Activated CD8-positive, alpha-beta memory T cell treated with anti-CD3 and anti-CD28 coated beads for 36 hours (primary cell): ENCODE data around the gene ROR2. TPM values are rescaled to one million over a fixed set of nuclear protein-coding genes. Genes with fewer than 3 reads are reported as not detected.
"Not testable (repeated sequence)": the region's sequence is repeated elsewhere in the genome, so short reads cannot be mapped to it uniquely, and the experiment has no call there.

Source experiments
- CTCF ChIA-PET: fragments of 350-600 bp; sonication (Branson Sonifier 250); formaldehyde crosslinking; loops from one replicate; lab custom pipeline; 2021; ENCODE audit warnings: antibody characterized with exemption; lab: Charles Lee
- POLR2A ChIA-PET: fragments of 350-600 bp; sonication (Branson Sonifier 250); formaldehyde crosslinking; loops from one replicate; lab custom pipeline; 2021; ENCODE audit warnings: antibody characterized with exemption; lab: Charles Lee
- total RNA-seq, 2 experiments: library from RNA; stranded (reverse); gene quantifications; one replicate each; pipeline ENCODE4 v1.2.3, GENCODE V29; 2021

The ROR2 gene
- total RNA-seq, 2 experiments from 2014 or later: not detected

- CTCF ChIA-PET: no interaction called here
- POLR2A ChIA-PET: no interaction called here
Measured at GRCh38 chr9:91657501-91657900, 292.5 kb downstream of the ROR2 start.

- CTCF ChIA-PET: no interaction called here
- POLR2A ChIA-PET: no interaction called here
Measured at GRCh38 chr9:91655658-91656057, 294.4 kb downstream of the ROR2 start.

GRCh38 chr9:91655215-91655614 lies 294.8 kb downstream of the ROR2 start:
- ChIA-PET POLR2A (no interaction called here), CTCF (no interaction called here)

DNA sequence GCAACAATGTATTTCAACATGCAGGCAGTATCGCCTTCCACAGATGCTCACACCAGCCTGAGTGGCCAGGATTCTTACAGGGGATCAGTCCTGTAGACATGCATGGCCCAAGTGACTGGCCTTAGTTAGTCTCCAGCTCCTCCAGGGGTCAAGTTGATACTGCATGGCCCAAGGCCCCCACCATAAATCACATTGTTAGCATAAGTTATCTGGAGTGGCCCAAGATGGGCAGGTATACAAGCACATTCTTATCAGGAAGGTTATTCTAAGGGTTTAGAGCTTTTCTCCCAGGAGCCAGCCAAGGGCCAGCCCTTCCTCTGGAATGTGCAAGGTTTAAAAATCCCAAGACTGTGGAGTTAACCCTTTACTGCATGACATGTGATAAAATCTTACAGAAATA lies 295.5 kb downstream of the ROR2 start:
- CTCF ChIA-PET: no interaction called here
- POLR2A ChIA-PET: no interaction called here

- POLR2A ChIA-PET: no interaction called here
- CTCF ChIA-PET: no interaction called here
Measured at GRCh38 chr9:91647371-91647770, 302.7 kb downstream of the ROR2 start.

GRCh38 chr9:91646702-91647101 lies 303.3 kb downstream of the ROR2 start:
- CTCF ChIA-PET: no interaction called here
- POLR2A ChIA-PET: no interaction called here

- ChIA-PET CTCF (no interaction called here), POLR2A (no interaction called here)
Measured at GRCh38 chr9:91644433-91644832, 305.6 kb downstream of the ROR2 start.

DNA sequence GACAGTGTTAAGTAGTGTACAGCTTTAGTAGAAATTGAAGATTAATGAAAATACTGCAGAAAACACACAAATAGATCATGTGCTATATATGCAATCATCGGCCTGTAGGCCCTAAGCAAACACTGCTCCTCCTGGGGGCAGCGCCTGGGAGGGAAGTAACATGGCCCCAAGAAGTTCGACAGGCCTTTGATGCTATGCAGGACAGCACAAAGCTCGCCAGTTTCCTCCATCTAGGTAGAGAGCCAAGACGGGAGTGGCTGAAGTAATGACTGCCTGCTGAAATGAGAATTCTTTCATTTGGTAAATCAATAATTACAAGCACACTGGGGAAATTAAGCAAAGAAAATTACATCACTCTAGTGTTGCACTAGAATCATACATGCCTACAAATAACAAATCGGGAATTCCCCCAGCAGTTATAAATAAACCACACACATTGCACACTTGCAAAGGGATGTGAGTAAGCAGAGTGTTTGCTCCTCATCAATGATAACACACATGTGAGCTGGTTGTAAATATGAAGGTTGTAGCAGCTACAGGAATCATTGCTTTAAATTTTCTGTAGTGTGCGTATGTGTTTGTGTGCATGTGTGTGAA lies 306.4 kb downstream of the ROR2 start:
- CTCF ChIA-PET: no interaction called here
- POLR2A ChIA-PET: no interaction called here

DNA sequence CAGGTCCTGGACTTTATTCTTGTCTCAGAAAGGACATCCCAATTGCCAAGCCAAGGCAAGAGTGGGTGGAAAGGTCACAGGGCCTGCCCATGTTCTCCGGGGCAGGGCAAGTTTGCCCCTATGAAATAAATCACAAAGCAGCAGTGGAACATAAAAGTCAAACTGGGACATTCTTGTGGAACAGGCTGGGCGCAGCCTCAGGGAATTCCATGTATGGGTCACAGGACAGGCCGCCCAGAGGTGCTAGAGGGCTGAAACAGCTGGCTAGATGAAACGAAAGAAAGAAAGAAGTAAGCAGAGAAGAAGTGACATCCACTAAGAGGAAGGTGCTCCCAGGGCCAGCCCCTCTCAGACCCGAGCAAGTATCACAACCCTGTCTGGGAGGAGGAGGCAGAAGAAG lies 307.3 kb downstream of the ROR2 start:
- ChIA-PET CTCF (no interaction called here), POLR2A (no interaction called here)

DNA sequence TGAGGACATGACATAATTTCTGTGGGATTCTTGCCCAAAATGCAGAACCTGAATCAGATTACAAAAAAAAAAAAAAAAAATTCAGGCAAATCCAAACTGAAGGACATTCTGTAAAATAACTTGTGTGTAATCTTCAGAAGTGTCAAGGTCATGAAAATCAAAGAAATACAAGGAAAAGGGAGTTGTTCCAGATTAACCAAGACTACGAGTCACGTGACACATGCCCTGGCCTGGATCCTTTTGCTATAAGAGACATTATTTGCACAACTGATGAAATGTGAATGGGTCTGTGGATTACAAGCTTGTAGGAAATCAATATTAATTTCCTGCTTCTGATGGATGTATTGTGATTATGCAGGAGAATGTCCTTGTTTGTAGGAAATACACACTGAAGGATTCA lies 309.6 kb downstream of the ROR2 start:
- CTCF ChIA-PET: no interaction called here
- POLR2A ChIA-PET: no interaction called here

- ChIA-PET CTCF (no interaction called here), POLR2A (no interaction called here)
Measured at GRCh38 chr9:91639054-91639453, 311.0 kb downstream of the ROR2 start.

- CTCF ChIA-PET, POLR2A ChIA-PET: not testable (repeated sequence)
Measured at GRCh38 chr9:91634832-91635231, 315.2 kb downstream of the ROR2 start.

DNA sequence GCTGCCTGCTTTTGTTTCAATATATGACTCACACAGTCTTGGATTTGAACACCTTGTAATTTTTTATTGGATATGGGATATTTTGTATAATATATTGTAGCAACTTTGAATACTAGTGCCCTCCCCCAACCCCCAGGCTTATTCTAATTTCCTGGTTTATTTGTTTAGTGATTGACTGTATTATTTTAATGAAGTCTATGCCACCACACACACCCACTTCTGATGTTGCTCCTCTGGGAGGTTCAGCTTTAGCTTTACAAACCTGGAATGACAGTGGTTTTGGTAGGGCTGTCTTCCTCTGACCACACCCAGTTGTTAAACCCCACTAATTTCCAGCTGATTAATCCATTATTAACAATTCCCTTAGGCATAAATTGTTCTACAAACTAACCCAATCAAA lies 320.3 kb downstream of the ROR2 start:
- ChIA-PET CTCF (no interaction called here), POLR2A (no interaction called here)

DNA sequence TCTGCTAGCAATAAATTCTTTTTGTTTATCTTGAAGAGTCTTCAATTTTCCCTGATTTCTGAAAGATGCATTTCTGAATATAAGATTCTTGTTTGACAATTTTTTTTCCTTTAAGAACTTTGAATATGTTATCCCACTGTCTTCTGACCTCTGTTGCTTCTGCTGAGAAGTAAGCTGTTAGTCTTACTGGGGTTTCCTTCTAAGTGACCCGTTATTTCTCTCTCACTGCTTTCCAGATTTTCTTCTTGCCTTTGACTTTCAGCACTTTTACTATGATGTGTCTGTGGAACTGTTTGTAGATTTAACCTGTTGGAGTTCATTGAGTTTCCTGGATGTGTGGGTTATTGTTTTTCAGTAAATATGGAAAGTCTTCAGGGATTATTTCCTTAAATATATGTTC lies 321.1 kb downstream of the ROR2 start:
- CTCF ChIA-PET: no interaction called here
- POLR2A ChIA-PET: no interaction called here

DNA sequence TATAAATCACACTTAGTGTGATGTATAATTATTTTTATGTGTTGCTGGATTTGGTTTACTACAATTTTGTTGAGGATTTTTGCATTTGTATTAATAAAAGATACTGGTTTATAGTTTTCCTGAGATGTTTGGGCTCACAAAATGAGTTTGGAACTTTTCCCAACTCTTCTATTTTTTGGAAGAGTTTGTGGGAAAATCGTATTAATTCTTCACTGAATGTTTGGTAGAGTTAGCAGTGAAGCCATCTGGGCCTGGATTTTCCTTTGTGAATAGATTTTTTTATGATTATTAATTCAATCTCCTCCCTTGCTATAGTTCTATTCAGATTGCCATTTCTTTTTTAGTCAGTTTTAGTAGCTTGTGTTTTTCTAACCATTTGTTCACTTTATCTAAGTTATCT lies 324.7 kb downstream of the ROR2 start:
- POLR2A ChIA-PET: no interaction called here
- CTCF ChIA-PET: no interaction called here

DNA sequence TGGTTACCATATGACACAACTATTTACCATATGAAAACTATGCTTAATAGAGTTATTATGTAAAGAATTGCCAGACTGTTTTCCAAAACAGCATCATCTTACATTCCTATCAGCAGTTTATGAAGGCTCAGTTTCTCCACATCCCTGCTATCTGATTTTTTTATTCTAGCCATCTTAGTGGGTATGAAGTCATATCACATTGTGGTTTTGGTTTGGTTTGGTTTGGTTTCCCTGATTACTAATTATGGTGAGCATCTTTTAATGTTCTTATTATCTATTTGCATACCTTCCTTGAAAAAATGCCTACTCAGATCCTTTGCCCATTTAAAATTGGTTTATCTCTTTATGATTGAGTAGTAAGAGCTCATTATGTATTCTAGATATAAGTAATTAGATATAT lies 327.0 kb downstream of the ROR2 start:
- ChIA-PET CTCF (no interaction called here), POLR2A (no interaction called here)

DNA sequence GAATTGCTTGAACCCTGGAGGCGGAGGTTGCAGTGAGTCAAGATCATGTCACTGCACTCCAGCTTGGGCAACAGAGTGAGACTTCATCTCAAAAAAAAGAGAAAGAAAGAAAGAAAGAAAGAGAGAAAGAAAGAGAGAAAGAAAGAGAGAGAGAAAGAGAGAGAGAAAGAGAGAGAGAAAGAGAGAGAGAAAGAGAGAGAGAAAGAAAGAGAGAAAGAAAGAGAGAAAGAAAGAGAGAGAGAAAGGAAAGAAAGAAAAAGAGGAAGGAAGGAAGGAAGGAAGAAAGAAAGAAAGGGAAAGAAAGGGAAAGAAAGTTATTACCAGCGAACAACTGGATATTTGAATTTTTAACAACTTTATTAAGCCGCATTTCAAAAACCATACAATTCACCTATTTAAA lies 327.9 kb downstream of the ROR2 start:
- CTCF ChIA-PET, POLR2A ChIA-PET: not testable (repeated sequence)

DNA sequence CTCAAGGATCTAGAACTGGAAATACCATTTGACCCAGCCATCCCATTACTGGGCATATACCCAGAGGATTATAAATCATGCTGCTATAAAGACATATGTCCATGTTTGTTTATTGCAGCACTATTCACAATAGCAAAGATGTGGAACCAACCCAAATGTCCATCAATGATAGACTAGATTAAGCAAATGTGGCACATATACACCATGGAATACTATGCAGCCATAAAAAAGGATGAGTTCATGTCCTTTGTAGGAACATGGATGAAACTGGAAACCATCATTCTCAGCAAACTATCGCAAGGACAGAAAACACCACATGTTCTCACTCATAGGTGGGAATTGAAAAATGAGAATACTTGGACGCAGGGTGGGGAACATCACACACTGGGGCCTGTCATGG lies 336.0 kb downstream of the ROR2 start:
- POLR2A ChIA-PET, CTCF ChIA-PET: not testable (repeated sequence)

DNA sequence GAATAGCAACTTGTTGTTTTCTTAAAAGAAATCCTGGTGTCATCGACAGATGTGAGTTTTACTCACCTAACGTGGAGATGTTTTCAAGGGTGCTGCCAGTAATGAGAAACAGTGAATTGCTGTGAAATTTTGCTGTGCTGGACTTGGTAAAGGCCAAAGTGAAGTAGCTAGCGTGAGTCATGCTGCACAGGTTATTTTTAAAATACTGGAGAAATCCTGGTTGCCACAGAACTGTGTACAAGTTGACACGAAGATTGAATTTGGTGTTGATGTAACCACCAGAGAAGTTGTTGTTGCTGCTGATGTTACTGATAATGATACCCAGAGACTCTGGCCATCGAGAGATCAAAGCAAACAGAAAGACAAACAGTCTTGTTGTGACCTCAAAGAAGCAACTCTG lies 338.4 kb downstream of the ROR2 start:
- POLR2A ChIA-PET: no interaction called here

GRCh38 chr9:91606255-91606995 lies 343.6 kb downstream of the ROR2 start:
- ChIA-PET POLR2A (no interaction called here), CTCF (no interaction called here)

More for the DNA sequence above, 338.4 kb downstream of the ROR2 start:
- CTCF ChIA-PET: no interaction called here

DNA sequence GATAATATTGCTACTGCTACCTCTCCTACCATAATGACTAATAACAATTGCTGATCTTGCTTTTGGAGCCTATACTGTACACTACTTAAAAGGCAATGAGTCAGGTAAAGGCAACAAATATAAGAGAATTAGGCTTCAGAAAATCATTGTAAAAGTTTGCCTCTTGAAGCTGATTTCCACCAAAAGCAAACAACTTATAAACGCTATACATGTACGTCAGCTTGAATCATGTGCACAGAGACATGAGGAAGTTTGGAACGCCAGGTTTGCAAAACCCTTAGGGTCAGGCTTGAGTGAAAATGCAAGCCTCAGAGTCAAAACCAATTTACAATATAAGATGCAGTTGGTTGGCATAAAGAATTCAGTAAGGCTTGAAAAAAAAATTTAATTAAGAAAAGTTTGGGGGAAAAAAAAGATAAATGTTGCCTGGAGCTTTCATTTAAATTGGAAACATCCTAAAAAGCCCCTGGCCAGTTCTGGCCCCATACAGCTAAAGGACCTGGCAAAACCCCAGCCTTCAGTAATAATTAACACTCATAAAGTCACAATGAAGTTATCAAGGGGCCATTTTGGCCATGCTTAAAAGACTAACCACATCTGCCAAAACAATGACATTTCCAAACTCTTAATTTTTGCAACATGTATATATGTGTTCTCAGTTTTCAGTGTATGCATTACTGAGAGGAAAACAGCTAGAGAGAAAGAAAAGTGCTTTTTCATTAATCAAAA lies 345.4 kb downstream of the ROR2 start:
- POLR2A ChIA-PET: no interaction called here
- CTCF ChIA-PET: no interaction called here
